Mesodermal cell (in vitro differentiated cells): ENCODE results near the gene OLA1.

Experiments used
- H3K27ac ChIP-seq: 2 replicates; pipeline ENCODE4 v1.7.0; 2013; ENCODE audit warnings: mild to moderate bottlenecking, low read depth, low read length, moderate library complexity; ENCODE audit not compliant: severe bottlenecking
- H3K36me3 ChIP-seq: 2 replicates; pipeline ENCODE4 v1.7.1; 2013; ENCODE audit warnings: mild to moderate bottlenecking, low read length, moderate library complexity; ENCODE audit not compliant: control insufficient read depth, insufficient read depth
- H3K4me1 ChIP-seq: one replicate; pipeline ENCODE4 v1.7.1; 2013; ENCODE audit warnings: mild to moderate bottlenecking, low read length; ENCODE audit not compliant: insufficient read depth, control insufficient read depth, poor library complexity, severe bottlenecking
- H3K4me3 ChIP-seq: 2 replicates; pipeline ENCODE4 v1.7.0; 2013; ENCODE audit warnings: low read length, control low read depth, mild to moderate bottlenecking; ENCODE audit not compliant: insufficient read depth, poor library complexity, severe bottlenecking; ENCODE audit errors: extremely low read depth
- H3K9me3 ChIP-seq: 2 replicates; pipeline ENCODE4 v1.7.1; 2013; ENCODE audit warnings: mild to moderate bottlenecking, low read length, moderate library complexity; ENCODE audit not compliant: control insufficient read depth
- WGBS, 2 experiments: methylation state at CpG; one replicate each; pipeline ENCODE4 v1.1.5; 2013; ENCODE audit warnings: missing lambda C conversion rate in 2 of 2; ENCODE audit not compliant: insufficient coverage in 2 of 2; 5-methylcytosine and 5-hydroxymethylcytosine counted together

Gene OLA1

GRCh38 chr2:174070281-174070680, 178.1 kb downstream of the OLA1 start:
- Histone ChIP-seq H3K36me3 (peaks cover 5% of the 10 kb centered on the region), H3K9me3 (no peaks in the 10 kb centered on the region), H3K27ac (no peak overlapping the region), H3K4me1 (no peaks in the 10 kb centered on the region), H3K4me3 (no peak overlapping the region)
- 77 to 100% methylated on average over 2 of the region's 7 CpGs for WGBS, 2 experiments

GRCh38 chr2:174067815-174068214, 180.5 kb downstream of the OLA1 start:
- Histone ChIP-seq H3K9me3 (no peaks in the 10 kb centered on the region), H3K27ac (no peak overlapping the region), H3K36me3 (no peaks in the 10 kb centered on the region), H3K4me1 (peaks cover 11% of the 10 kb centered on the region), H3K4me3 (no peak overlapping the region)
- WGBS, 2 experiments = 100% methylated on average over 1 of the region's 2 CpGs; no CpG with 5 or more reads in 1 of the 2 experiments

GRCh38 chr2:174066871-174067270, 181.5 kb downstream of the OLA1 start:
- Histone ChIP-seq H3K4me1 (peaks cover 16% of the 10 kb centered on the region), H3K36me3 (no peaks in the 10 kb centered on the region), H3K27ac (no peak overlapping the region), H3K4me3 (no peak overlapping the region), H3K9me3 (no peaks in the 10 kb centered on the region)
- 96 to 100% methylated on average over 3 to 4 of the region's 7 CpGs for WGBS, 2 experiments

GRCh38 chr2:174063492-174064092, 184.7 kb downstream of the OLA1 start:
- Histone ChIP-seq H3K36me3 (no peaks in the 10 kb centered on the region), H3K27ac (peak overlapping the region; percentile 76), H3K4me3 (no peak overlapping the region), H3K9me3 (peaks cover 7% of the 10 kb centered on the region), H3K4me1 (peaks cover 29% of the 10 kb centered on the region)
- 82 to 86% methylated on average over 4 to 11 of the region's 12 CpGs for WGBS, 2 experiments

- H3K27ac ChIP-seq = peak overlapping the region; percentile 76
These were observed 185.4 kb downstream of the OLA1 start for GRCh38 chr2:174062934-174063333.

GRCh38 chr2:174059884-174060244, 188.5 kb downstream of the OLA1 start:
- Histone ChIP-seq H3K9me3 (peaks cover 12% of the 10 kb centered on the region), H3K4me1 (peaks cover 29% of the 10 kb centered on the region), H3K36me3 (no peaks in the 10 kb centered on the region), H3K4me3 (no peak overlapping the region), H3K27ac (peak overlapping the region; percentile 33)
- 57 to 86% methylated on average over 1 to 2 of the region's 3 CpGs for WGBS, 2 experiments

More at GRCh38 chr2:174062934-174063333, 185.4 kb downstream of the OLA1 start:
- Histone ChIP-seq H3K36me3 (no peaks in the 10 kb centered on the region), H3K4me3 (no peak overlapping the region), H3K9me3 (peaks cover 7% of the 10 kb centered on the region), H3K4me1 (peaks cover 29% of the 10 kb centered on the region)
- WGBS, 2 experiments = 50 to 68% methylated on average over 3 to 4 of the region's 7 CpGs

- Histone ChIP-seq H3K27ac (peak overlapping the region; percentile 33), H3K4me3 (no peak overlapping the region), H3K9me3 (peaks cover 12% of the 10 kb centered on the region), H3K4me1 (peaks cover 29% of the 10 kb centered on the region), H3K36me3 (no peaks in the 10 kb centered on the region)
- WGBS, 2 experiments = 92 to 100% methylated on average over 4 to 5 of the region's 6 CpGs
These were observed 189.0 kb downstream of the OLA1 start for GRCh38 chr2:174059178-174059883.

- Histone ChIP-seq H3K9me3 (peaks cover 12% of the 10 kb centered on the region), H3K27ac (no peak overlapping the region), H3K36me3 (no peaks in the 10 kb centered on the region), H3K4me1 (peaks cover 28% of the 10 kb centered on the region), H3K4me3 (no peak overlapping the region)
- no CpG with 5 or more reads among the region's 1 CpG for WGBS, 2 experiments
These were observed 189.9 kb downstream of the OLA1 start for GRCh38 chr2:174058456-174058855.

- Histone ChIP-seq H3K4me1 (peaks cover 26% of the 10 kb centered on the region), H3K4me3 (no peak overlapping the region), H3K36me3 (no peaks in the 10 kb centered on the region), H3K27ac (no peak overlapping the region), H3K9me3 (peaks cover 12% of the 10 kb centered on the region)
- 86 to 100% methylated on average over 2 of the region's 2 CpGs for WGBS, 2 experiments
These were observed 190.3 kb downstream of the OLA1 start for GRCh38 chr2:174058026-174058425.

- Histone ChIP-seq H3K27ac (no peak overlapping the region), H3K4me1 (peaks cover 32% of the 10 kb centered on the region), H3K9me3 (peaks cover 12% of the 10 kb centered on the region), H3K36me3 (no peaks in the 10 kb centered on the region), H3K4me3 (no peak overlapping the region)
- WGBS, 2 experiments = 90 to 96% methylated on average over 5 to 7 of the region's 8 CpGs
These were observed 193.4 kb downstream of the OLA1 start for GRCh38 chr2:174054926-174055325.
